NOMO-1 treated with dmso at 0.1 percent for 144 hours (cell line): ENCODE data around the gene ZNF71.
"Not testable (repeated sequence)": the region's sequence is repeated elsewhere in the genome, so short reads cannot be mapped to it uniquely, and the experiment has no call there.

Source experiments
- DNase-seq: peaks from one replicate; lab custom pipeline; 2025; ENCODE audit not compliant: unreplicated experiment; lab: John Stamatoyannopoulos, UW

The ZNF71 gene

DNA sequence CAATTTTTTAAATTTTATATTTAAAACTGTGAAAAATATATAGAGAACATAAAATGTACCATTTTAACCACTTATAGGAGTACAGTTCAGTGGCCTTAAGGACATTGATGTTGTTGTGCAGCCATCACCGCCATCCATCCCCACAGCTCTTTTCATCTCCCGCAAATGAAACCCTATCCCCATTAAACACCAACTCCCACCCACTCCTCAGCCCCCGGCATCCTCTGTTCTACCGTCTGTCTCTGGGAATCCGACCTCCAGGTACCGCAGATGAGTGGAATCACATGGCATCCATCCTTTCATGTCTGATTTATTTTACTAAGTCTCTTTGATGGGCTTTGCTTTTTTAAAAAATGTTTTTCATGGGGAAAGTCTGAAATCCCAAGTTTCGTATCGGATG is 24.0 kb downstream of the ZNF71 start:
- no peak for DNase-seq

GRCh38 chr19:56622374-56622773 is 27.3 kb downstream of the ZNF71 start:
- no peak for DNase-seq

DNA sequence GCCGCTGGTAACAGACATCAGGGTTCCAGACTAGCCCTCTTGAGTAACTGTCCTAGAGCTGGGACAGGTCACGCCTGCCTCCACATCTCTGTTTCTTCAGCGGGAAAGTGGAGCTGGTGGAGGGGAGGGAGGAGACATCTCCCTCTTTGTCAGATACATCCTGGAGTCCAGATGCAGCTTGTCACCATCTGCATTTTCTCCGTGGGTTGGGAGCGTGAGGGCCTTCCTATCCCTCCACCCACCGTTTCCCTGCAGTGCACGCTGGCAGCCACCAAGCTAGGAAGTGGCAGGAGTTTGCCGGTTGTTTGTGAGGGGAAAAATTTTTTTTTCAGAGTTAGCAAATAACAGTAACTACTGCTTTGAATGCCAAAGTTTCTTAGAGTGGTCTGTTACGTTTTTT is 27.9 kb downstream of the ZNF71 start:
- DNase-seq, result no peak

DNA sequence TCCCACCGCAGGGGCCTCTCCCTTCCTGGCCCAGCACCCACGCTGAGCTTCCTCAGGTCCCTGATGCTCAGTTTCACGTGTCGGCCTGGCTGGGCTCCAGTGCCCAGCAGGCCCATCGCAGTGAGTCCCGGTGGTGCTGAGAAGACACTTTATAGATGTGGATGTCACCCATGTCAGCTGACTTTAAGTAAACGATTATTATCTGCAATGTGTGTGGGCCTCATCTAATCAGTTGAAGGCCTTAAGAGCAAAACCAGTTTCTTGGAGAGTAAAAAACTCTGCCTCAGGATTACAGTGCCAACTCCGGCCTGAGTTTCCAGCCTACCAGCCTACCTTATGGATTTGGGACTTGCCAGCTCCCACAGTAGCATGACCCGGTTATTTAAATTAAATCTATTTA is 30.6 kb downstream of the ZNF71 start:
- no peak for DNase-seq

- no peak for DNase-seq
Observed at GRCh38 chr19:56633021-56633420, 37.9 kb downstream of the ZNF71 start.

DNA sequence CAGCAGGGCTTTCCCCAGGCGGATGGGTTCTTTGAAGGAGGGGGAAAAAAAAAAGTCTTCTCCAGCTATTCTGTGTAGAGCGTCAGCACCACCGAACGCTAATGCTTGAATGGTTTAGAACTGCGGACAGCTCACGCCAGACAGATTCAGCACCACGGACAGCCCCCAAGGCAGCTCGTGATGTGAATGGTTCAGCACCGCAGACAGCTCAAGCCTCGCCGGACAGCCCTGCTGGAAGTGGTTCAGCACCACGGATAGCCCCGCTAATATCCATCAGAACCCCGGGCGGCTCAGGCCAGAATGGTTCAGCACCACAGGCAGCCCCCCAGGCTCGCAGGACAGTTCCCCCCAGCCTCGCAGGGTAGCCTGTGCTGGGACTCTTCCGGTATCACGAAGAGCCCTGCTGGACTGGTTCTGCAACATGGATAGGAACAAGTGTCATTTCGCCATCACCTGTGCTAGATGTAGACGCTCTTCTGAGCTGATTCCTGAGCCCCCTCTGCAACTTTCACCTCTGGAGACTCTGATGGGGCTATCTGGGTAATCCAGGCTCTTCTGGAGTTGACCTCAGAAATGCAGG is 43.0 kb downstream of the ZNF71 start:
- DNase-seq, result peak; percentile 55

DNA sequence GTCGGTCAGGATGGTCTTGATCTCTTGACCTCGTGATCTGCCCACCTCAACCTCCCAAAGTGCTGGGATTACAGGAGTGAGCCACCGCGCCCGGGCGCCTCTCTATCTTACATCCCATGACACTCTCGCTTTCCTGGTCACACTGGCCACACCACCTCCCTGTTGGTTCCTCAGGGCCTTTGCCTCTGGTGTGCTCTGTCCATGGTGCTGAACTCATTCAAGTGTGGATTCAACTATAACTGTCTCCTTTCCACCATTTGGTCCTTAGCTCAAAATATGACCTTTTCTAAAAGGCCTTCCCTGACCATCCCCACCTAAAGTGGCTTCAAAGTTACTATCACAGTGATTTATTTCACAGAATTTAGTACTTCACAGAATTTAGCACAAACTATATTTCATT is 44.1 kb downstream of the ZNF71 start:
- DNase-seq, result no peak

DNA sequence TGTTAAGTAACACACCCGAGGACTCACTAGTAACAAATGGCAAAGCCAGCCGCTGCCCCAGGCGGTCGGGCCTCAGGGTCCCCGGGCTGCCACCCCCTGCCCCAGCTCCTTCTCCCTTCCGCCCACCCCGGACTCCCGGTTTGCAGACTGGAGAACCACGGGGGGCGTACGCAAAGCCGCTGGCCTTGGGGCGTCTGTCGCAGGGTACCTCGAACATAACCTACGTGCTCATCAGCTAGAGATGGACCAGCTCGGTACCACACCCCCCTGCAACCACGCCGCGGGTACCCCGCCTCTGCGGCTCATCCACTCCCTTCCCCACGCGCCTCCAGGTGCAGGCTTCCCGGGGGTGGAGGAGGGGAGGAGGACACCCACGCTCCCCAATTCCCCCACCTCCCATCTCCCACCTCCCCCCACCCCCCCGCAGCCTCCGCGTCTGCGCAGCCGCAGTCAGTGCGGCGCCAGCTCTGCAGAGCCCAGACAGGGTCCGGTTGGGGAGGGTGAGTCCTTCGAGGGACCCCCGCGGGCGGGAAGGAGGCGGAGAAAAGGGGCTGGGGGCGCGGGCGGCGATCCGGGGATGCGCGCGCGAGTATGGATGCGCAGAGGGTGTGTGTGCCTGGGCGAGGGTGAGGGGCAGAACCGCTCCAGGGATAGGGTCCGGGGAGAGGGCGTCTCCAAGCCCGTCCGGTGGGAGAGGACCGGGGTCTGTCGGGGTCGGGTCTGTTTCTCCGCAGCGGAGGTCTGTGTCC is 47.8 kb downstream of the ZNF71 start, which contains the start of gene SMIM17:
TSS of gene SMIM17 (plus strand) at position 449 of the 749 bp plus-strand sequence. CDS start 2,509 bp downstream, outside the sequence.
- no peak for DNase-seq

GRCh38 chr19:56643460-56643955 is 48.4 kb downstream of the ZNF71 start:
- DNase-seq, result no peak

DNA sequence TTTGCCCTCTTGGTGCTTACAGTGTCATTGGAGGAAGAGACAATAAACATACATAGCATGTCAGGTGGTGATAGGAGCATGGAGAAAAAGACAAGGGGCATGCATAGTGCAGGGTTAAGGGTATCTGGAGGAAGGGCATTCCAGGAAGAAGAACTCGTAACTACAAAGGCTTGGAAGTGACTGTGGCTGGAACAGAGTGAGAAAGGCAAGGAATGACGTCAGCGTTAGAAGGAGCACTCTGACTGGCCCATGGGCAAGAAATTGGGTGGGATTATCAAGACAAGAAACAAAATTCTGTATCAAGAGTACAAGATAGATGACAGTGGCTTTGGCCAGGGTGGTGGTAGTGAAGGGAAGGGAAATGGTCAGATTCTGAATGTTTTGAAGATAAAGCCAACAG is 59.0 kb downstream of the ZNF71 start:
- no peak for DNase-seq

DNA sequence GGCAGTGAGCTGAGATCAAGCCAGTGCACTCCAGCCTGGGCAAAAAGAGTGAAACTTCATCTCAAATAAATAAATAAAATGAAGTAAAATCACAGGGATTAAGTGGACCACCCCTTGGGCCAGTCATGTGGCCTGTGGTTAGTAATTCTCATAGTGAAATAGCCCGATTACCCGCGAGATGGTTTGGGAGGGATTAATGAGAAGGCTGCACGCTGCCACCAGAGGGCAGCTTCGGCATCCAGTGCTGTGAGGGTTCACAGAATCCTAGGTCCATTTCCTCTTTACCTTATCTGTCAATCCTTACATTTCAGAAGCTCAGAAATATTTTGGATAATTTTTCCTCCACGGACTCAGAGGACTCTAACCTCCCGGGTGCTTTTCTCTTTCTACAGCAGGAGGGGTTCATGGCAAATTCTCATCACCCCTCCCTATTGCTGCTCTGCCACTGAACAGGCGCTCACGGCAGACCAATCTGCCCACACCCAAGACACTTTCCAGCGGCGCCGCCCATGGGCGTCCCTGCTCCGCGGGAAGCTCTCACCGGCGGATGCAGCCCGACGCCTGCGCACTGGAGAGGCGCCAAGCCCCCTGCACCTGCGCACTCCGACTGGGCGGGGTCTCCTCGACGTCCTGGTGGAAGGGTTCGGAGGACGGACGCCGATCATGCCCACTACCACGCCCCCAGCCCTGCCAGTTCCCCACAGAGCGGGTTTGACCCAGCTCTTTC is 65.4 kb downstream of the ZNF71 start:
- no peak for DNase-seq

DNA sequence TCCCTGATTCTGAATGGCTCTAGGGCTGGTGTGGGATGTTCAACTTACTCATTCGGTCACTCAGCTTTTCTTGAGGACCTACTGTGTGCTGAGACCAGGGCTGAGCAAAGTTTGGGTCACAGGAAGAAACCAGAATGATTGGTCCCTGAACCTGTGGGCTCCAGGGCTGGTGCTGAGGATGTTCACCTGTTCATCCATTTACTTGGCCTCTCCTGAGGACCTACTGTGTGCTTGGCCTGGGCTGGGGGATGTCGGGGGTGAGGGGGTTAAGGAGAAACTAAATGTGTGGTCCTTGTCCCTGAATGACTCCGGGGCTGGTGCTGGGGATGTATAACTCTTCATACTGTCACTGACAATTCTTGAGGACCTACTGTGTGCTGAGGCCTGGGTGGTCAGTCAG is 66.1 kb downstream of the ZNF71 start:
- no peak for DNase-seq

- DNase-seq, result no peak
Observed at GRCh38 chr19:56663931-56664500, 68.9 kb downstream of the ZNF71 start.

DNA sequence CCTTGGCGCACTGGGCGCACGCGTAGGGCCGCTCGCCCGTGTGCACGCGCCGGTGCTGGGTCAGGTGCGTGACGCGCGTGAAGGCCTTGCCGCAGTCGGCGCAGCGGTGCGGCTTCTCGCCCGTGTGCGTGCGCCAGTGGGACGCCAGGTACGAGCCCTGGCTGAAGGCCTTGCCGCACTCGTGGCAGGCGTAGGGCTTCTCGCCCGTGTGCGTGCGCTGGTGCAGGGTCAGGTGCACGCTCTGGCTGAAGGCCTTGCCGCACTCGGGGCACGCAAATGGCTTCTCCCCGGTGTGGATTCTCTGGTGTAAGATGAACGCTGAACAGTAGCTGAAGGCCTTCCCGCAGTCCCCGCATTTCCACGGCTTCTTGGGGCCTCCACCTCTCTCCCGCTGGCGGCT is 69.4 kb downstream of the ZNF71 start:
- DNase-seq, result no peak

GRCh38 chr19:56667311-56667870 is 72.3 kb downstream of the ZNF71 start:
- no peak for DNase-seq

GRCh38 chr19:56668676-56669075 is 73.6 kb downstream of the ZNF71 start:
- DNase-seq, result no peak

GRCh38 chr19:56670401-56670960 is 75.4 kb downstream of the ZNF71 start:
- no peak for DNase-seq

DNA sequence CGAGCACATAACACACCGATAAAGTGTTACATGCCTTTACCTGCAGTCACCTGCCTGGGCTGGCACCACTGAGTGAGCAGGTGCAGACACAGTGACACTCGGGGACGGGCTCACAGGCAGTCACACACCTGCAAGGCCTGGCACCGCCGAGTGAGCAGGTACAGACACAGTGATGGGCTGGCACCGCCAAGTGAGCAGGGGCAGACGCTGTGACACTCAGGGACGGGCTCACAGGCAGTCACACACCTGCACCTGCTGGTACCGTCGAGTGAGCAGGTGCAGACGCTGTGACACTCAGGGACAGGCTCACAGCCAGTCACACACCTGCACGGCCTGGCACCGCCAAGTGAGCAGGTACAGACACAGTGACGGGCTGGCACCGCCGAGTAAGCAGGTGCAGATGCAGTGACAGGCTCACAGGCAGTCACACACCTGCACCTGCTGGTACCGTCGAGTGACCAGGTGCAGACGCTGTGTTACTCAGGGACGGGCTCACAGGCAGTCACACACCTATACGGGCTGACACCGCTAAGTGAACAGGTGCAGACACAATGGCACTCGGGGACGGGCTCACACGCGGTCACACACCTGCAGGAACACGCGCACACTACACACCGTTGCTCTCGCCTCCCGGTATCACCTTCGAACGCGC is 76.0 kb downstream of the ZNF71 start:
- DNase-seq, result no peak

DNA sequence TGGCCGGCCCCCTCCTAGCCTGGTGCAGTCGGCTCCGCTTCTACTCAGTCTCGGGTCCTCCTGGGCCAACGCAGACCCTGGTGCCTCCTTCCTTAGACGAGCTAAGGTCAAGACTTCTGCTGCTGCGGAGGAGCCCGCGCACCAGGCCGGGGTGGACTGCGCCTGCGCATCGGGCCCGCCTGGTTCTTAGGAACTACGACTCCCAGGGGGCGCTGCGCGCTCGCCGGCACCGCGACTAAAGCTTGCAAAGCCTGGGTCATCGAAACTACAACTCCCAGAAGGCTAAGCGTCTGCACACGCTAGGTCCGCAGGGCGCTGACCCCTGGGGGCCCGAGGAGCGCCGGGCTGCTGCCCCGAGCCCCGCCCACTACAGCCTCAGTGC is 76.5 kb downstream of the ZNF71 start, which contains the start of gene ZNF835:
TSS of gene ZNF835 (minus strand) at position 145 of the 382 bp plus-strand sequence. CDS start 6,559 bp downstream, outside the sequence.
- DNase-seq, result no peak

DNA sequence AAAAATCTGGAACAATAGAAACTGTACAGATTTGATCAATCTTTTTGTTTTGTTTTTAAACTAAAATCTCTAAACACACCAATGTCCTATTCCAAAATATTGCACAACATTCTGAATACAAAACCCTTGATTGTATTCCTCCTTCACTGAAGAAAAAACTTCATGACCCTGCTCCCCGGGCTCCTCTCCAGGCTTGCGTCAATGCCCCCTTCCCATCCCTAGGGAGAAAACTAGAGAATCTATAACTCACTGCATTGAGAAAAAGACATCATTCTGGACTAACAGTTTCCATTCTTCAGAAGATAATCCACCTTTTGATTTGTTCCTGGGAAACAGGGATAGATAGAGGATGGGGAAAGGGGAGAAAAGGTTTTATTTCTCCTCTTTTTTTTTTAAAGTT is 77.5 kb downstream of the ZNF71 start:
- not testable (repeated sequence) for DNase-seq
